HG03135 (cell line): ENCODE measurements around the gene NGRN.
"Not testable (repeated sequence)": the region's sequence is repeated elsewhere in the genome, so short reads cannot be mapped to it uniquely, and the experiment has no call there.

ENCODE experiments used
- ATAC-seq: cut with Tn5 transposase; IDR thresholded peaks from one replicate; pipeline ENCODE4 v1.9.1; 2021; ENCODE audit warnings: mild to moderate bottlenecking, moderate library complexity; ENCODE audit not compliant: unreplicated experiment

The NGRN gene

DNA sequence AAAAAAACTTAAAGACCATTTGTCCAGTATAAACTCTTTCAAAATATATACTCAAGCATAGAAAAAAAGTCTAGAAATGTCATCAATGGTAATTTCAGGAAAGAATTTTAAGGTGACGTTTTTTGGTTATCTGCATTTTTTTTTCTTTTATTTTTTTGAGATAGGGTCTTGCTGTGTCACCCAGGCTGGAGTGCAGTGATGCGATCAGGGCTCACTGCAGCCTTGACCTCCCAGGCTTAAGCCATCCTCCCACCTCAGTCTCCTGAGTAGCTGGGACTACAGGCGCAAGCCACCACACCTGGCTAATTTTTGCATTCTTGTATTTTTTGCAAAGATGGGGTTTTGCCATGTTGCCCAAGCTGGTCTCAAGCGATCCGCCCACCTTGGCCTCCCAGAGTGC lies 15.3 kb downstream of the NGRN start:
- not testable (repeated sequence) for ATAC-seq

DNA sequence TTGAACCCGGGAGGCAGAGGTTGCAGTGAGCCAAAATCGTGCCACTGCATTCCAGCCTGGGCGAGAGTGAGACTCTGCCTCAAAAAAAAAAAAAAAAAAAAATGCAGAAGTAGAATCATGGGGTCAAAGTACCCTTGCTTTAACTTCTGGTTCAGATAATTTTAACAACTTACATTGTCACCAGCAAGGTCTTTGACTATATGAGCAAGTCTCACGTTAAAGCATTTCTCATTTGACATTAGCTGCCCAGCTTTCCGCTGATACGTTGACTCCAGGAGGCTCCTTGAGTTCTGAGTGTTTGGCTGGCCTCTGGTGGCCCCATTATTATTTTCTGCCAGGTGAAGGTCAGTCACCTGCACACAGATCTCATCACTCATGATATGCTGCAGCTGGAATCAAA lies 16.2 kb downstream of the NGRN start:
- not testable (repeated sequence) for ATAC-seq

DNA sequence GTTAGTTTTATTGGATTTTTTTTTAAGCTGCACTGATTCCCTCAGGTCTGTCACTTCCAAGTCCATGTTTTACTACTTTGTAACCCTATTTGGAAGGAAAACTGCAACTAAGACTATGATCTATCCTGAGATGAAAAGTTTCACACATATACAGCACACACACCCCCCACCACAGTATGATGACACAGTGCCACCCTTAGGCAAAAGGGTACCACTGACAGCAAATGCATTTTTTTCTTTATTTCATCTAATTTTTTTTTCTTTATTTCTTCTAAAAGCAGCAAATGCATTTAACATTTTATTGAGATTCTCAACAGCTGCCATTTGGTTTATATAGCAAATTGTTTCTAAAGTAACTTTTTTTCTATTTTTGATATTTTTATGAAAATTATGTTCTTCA lies 21.2 kb downstream of the NGRN start:
- no peak for ATAC-seq

DNA sequence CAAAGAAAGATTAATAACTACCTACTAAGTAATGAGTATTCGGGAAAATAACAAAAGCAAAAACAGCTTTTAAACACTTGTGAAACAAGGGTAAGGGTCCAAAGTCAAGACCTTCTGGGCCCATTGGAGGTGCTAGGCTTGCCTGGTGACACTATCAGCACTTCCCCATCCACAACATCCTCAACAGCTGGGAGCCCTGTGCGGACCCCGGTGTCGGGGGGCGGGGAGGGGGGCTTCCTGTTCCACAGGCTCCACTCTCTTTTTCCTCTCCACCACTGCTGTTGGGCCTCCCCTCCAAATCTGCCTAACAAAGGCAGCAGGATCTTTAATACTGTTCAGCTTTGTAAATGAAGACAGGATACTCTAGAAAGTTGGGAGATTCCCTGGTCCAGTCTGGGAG lies 21.6 kb downstream of the NGRN start:
- no peak for ATAC-seq

DNA sequence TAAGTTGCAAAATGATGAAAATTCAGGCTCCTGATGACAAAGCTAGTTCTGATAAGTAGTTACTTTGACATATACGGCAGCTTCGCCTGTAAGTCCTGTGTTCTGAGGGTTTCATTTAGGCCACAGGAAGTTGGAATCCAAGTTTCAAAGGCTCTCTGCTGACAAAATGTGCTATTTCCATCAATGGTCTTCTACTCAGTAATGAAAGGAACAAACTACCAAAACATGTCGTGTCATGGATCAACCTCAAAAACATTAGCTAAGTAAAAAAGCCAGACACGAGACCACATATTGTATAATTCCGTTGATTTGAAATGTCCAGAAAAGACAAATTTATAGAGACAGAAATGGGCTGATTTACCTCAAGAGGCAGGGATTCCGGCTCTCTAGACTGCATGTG lies 22.5 kb downstream of the NGRN start:
- no peak for ATAC-seq

DNA sequence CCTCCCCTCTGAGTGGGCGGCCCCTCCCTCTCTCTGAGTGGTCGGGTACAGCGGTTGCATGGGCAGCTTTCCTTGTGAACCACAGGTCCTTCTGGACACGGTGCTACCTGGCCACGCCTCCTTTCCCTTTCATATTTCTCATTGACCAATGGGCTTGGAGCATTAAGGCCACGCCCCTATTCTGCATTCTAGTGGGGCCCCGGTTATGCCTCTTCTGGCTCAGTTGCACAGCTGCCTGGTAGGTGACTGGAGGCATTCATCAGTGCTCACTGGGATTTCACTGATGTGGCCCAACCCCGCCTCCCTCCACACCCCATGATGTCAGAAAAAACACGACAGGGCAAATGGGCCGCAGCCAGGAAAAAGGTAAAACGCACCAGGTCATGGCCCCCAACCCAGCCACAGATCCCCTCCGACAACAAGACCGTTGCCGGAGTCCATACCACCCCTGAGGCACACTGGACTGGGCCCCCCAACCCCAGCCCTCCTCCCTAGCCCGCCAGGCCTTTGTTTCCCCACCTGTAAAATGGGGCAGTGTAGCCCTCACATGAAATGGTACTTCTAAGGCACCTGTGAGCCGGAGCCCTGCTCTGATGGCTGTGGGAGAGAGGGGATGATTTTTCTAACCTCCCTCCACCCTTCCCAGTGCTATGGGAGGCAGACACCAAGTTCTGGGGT lies 26.3 kb downstream of the NGRN start:
- no peak for ATAC-seq

DNA sequence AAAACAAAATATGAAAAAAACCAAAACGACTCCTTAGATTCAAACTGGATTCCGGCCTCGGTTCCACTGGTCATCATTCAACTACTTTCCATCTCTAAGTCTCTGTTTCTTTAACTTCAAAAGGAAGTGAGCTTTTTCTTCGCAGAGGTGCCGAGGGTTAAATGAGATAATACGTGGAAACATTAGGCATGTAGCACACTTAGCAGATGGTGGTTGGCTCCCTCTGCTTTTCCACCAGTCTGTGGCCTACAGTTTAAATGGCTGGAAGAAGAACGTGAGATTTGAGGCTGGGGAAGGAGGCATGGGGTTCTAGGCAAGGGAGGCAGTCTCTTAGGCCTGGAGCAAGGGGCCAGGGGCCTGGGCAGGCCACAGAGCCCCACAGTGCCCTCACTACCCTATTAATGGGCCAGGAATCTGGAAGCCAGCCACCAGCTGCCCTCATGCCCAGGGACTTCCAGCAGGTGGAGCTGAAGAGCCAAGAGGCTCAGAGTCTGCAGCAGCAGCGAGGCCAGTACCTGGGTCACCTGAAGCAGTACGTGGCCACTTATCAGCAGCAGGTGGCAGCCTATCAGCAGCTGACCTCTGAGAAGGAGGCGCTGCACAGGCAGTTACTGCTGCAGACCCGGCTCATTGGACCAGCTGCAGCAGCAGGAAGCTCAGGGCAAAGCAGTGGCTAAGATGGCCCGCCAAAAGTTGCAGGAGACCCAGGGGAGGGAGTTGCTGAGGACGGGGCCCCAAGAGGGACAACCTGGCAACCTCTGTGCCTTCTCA lies 27.8 kb downstream of the NGRN start:
- ATAC-seq: not testable (repeated sequence)

DNA sequence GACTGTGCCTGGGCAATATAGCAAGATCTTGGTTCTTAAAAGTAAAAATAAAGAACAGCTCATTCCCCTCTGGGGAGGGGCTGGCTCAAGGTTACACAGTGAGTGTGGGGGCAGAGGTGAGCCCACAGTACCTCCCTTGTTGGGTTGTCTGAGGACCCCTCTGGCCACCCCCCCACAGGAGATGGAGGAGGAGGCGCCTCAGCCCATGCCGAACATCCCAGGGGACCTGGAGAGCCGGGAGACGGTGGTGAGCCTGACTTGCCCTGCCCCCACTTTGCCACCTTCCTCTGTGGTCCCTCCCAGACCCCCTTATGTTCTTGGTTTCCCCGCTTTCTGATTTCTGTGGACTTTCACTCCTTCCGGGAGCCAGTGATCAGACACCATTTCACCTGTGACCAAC lies 28.7 kb downstream of the NGRN start:
- ATAC-seq: no peak

DNA sequence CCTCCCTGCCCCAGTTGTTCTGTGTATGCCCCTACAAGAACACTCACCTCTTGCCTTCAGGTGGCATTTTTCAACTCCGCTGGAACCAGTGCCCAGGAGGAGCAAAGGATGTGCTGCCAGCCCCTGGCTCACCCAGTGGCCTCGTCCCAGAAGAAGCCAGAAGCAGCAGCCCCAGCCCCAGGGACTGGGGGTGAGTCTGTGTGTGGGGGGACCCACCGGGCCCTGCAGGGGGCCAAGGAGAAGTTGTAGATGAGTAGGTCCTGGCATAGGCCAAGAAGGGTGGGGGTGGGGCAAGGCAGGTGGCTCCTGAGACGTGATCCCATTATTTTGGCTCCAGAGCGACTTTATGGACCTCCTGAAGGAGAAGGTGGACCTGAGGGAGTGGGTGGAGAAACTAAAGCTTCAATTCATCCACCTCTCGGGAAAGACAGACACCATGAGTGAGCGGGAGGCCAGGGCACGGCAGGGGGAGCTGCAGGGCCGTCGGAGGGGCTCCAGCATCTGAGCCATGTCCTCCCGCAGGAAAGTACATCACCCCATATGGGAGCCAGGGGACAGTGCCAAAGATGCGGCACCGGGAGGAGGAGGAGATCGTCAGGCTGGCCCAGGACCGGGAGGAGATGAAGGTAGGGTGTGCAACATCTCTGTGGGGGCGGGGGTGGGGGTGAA lies 29.3 kb downstream of the NGRN start:
- no peak for ATAC-seq

DNA sequence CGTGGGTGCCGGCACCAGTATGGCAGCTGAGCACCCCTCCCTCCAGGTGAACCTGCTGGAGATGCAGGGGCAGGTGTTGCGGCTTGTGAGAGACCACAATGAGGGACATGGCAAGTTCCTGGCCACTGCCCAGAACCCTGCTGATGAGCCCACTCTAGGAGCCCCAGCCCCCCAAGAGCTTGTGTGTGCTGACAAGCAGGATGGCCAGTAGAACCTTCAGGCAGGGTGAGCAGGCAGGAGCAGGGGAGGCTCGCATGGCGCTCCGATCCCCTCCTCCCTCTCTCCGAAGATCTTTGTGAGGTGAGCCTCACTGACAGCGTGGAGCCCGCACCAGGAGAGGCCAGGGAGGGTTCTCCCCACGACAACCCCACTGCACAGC lies 29.8 kb downstream of the NGRN start:
- ATAC-seq: no peak

DNA sequence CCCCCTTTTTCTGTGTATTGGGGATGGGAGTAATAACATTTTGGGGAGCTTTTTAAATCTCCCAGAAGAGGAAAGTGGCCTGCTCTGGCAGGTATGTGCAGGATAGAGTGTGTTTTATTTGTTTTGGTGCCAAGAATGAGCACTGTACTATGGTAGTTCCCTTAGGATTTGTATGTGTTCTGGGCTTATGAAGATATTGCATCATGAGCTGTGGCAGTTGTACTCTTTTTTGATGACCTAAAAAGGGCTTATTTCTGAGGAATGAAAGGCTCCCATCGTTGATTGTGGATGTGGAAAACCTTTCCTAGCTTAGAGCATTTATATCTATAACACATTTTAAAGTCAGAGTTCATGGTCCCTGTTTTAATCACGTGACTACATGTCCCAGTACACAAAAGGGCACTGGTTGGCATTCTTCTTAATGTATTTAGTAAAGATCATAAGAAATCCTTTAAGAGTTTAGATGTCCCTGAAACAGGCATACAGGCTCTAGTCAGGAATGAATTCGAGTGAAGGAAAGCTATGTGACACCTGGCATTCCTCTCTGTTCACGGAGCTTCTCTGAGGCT lies 30.9 kb downstream of the NGRN start:
- ATAC-seq: not testable (repeated sequence)

DNA sequence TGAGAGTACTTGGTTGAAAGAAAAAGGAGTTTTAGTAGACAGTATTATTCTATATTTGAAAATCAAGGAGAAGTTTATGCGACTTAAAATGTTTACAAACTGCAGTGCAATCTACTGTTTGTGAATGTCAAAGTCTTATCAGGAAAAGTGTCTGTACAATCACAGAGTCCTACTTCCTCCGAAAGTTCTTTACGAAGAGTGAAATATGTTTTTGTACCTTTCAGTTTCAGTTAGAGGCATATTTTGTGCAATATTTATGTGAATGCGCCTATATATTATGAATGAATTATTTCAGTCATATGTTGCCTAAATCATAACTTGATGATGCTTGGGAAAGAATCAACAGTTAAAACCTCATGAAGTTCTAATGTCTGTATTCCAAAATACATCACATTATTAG lies 31.5 kb downstream of the NGRN start:
- ATAC-seq: no peak

DNA sequence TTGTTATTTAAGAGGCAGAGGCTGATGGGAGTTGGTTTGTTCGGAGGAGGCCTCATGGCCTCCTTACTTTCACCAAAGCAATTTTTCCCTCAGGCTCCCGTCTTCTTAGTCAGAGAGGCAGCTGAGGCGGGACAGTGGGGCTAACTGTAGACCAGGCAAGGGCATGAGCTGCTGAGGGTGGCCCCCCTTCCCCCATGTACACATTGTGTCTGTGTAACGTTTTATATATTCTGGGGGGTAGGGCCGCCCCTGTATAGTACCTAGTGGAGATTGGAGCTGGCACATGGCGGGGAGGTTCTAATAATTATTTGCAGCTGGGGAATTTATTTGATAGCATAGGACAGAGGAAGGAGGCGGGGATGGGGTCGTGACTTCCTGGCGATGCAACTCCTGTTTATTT lies 35.1 kb downstream of the NGRN start:
- no peak for ATAC-seq

DNA sequence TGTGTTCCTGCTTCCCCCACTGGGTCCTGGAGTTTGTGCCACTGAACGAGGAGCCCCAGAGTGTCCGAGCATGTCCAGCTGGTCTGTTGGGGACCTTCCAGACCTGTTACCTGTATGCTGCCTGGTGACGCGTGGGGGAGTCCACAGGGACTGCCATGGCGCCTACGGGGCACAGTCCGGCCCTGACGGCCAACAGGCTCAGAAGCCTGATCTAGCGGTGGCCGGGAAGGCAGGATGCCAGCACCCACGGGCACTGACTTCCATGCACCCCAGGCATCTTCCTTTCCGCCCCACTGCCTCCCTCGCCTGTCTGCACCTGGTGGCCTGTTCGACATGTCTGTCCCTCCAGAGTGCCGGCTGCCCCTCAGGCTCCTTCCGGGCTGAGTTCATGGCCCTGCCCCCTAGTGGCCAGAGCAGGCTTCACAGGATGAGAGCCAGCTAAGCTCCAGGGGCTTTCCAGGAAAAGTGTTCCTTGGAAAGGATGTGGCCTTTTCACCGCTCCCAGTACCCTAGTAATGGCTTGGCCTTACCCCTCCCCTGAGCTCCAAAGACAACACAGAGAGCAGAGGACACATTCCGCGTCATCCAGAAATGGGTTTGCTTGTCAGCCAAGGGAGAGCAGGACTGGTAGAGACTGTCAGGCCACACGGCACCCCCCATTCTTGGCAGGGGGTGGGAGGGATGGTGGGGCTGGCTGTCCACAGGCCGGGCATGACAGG lies 35.7 kb downstream of the NGRN start:
- ATAC-seq: no peak

DNA sequence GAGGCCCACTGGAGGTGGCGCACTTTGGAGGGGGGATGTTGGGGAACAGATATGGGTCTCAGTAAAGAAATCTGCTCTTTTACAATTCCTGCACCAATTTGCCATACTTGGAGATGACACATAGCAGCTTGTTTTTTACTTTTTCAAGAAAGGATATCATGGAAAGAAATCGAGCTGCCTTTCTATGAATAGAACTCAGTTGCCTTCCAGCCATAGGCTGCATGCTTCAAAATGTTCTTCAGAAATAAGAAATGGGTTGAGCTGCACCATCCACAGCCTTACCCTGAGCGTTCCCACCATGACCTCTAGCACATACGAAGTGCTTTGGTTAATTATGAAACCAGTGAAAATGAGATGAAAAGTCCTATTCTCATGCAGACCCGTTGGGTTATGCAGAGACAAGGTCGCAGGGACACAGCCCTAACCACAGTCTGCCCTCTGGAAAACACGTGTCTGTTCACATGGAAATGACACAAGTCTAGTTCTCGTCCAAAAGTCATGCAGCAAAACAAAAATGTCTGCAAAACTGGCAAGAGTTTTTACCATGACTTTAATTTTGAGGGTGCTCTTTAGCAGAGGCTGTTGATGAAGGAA lies 36.3 kb downstream of the NGRN start:
- ATAC-seq: no peak

DNA sequence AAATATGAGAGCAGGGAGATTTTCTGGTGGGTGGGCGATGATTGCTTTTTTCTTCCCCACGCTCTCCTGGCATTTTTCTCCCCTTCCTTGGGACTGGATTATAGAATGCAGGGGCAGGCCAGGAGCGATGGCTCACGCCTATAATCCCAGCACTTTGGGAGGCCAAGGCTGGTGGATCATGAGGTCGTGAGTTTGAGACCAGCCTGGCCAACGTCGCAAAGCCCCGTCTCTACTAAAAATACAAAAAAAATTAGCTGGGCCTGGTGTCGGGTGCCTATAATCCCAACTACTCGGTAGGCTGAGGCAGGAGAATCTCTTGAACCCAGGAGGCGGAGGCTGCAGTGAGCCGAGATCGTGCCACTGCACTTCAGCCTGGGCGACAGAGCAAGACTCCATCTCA lies 39.9 kb downstream of the NGRN start:
- ATAC-seq: not testable (repeated sequence)

DNA sequence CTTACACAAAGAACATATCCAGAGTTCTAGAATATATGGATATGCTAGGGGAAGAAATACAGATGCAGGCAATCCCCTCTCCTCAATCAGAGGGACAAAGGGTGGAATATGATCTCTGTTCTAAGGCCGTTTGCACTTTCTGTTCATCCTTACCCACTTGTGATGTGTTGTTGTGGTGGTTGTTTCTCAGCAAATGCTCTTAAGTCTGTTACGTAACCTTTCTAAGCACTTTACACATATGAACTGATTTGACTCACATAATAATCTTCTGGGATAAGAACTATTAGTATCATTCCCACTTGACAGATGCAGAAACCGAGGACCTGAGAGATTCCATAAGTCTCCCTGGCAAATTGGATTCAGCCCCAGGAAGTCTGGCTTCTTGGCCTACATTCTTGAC lies 40.5 kb downstream of the NGRN start:
- ATAC-seq: no peak

DNA sequence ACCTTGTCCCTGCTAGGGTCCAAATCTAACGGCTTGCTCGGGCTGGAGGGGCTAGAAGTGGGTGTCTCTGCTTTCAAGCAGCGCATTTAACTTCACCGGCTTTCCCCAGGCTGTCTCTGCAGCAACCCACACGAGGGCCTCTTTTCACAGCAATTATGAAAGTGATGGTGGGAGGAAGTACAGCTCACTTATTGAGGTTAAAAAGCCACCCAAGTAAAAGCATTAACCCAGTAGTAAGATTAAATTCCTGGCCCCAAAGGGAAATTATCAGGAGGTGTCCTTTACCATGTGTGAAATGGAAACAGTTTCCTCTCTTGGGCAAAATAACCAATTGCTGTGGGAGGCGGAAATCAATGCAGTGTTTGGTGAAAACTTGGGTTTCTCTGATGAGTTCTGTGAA lies 41.1 kb downstream of the NGRN start:
- ATAC-seq: no peak

DNA sequence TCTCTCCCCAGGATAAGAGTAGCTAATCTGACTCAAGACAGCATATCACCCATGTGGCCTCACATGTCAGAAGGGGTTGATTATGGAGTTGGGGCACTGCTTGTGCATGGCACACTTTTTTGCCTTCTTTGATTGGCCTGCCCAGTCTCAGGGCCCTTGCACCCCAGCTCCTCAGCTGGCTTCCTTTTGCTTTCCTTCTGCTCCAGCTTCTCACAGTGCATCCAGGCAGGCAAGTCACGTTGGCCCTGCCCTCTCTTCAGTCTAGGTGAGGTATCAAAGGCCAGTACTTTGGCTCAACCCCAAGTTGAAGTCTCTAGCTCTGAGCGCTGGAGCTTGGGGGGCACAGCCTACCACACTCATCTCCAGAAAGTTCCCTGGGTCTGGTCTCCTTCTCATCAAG lies 42.2 kb downstream of the NGRN start:
- no peak for ATAC-seq

DNA sequence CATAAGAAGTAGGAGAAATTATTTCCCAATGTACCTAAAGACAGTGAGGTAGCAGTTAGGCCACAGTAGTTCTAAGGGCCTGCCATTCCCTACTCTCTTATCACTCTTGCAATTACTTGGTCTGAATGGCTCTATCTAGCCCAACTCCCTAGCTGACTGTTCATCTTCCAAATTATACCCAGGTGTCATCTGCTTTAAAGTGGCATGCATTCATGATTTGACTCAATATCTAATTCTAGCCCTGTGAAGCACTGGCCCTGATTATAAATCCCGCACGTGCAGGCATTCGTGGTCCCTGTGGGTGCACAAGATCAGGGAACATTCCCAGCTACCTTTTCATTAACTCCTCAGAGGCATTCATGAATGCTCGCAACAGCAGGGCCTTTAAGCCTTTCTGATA lies 43.5 kb downstream of the NGRN start:
- no peak for ATAC-seq
